Mucosa of rectum (tissue), 2 donors: ENCODE data around the gene FAM53A.

Experiments
- H3K27ac ChIP-seq, 2 donors: one replicate each; pipeline ENCODE4 v1.7.0; 2013; ENCODE audit warnings: inconsistent platforms in 2 of 2, low read depth in 2 of 2, low read length in 2 of 2
- H3K27me3 ChIP-seq, 2 donors: one replicate each; pipeline ENCODE4 v1.7.0; 2013; ENCODE audit warnings: low read length in 2 of 2; ENCODE audit not compliant: control insufficient read depth in 2 of 2, insufficient read depth in 2 of 2
- H3K36me3 ChIP-seq, 2 donors: one replicate each; pipeline ENCODE4 v1.7.0; 2013; ENCODE audit warnings: low read length in 2 of 2; ENCODE audit not compliant: control insufficient read depth in 2 of 2, insufficient read depth in 2 of 2
- H3K4me1 ChIP-seq, 2 donors: one replicate each; pipeline ENCODE4 v1.7.0; 2013; ENCODE audit warnings: low read length in 2 of 2, mild to moderate bottlenecking in 1 of 2; ENCODE audit not compliant: control insufficient read depth in 2 of 2, insufficient read depth in 2 of 2
- H3K4me3 ChIP-seq, 2 donors: one replicate each; pipeline ENCODE4 v1.7.0; 2013; ENCODE audit warnings: low read length in 2 of 2
- H3K9ac ChIP-seq, 2 donors: one replicate each; pipeline ENCODE4 v1.7.0; 2013; ENCODE audit warnings: low read length in 2 of 2, low read depth in 1 of 2, mild to moderate bottlenecking in 1 of 2
- H3K9me3 ChIP-seq, 2 donors: one replicate each; pipeline ENCODE4 v1.7.0; 2013; ENCODE audit warnings: low read length in 2 of 2; ENCODE audit not compliant: control insufficient read depth in 2 of 2
- donor health status: healthy.
- donor health status: Normal muscosa, but diverticular disease.

Gene FAM53A, protein sequence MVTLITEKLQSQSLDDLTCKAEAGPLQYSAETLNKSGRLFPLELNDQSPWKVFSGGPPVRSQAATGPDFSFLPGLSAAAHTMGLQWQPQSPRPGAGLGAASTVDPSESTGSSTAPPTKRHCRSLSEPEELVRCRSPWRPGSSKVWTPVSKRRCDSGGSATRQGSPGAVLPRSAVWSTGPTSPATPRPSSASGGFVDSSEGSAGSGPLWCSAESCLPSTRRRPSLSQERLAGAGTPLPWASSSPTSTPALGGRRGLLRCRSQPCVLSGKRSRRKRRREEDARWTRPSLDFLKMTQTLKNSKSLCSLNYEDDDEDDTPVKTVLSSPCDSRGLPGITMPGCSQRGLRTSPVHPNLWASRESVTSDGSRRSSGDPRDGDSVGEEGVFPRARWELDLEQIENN

DNA sequence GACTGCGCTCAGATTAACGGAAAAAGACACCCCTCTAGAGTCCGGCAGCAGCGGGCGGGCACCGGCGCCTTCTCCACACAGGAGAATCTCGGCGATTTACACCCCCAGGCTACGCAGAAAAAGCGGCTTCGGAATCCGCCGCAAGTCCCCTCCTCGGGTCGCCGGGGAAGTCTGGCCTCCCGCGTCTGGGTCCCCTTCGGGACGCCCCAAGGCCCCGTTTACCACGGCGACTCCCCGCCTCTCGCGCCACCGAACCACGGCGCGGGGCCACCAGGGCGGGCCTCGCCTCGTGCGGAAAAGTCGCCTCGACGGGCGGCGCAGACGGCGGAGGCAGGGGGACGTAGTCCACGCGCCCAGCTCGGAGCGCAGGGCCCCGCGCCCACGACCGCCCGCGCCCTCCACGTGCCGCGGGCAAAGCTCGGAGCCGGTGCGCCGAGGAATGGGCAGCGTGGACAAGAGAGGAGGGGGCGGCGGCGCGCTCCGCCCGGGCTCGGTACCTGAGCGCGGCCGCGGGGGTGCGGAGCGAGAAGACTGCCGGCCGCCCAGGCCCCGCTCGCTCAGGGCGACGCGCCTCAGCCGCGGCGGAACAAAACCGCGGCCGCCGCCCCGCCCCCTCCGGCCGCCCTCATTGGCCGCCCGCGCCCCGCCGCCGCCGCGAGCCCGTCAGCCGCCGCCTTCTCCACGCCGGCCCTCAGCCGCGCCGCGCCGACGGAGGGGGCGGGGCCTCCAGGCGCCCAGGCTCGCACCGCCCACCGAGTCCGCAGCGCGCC lies at the start of gene FAM53A:
TSS of gene FAM53A (minus strand) at position 578 of the 770 bp plus-strand sequence. CDS start 15,572 bp downstream, outside the sequence.
- Histone ChIP-seq H3K27ac (peak within 1 kb of the TSS; percentile 56 to 63), H3K36me3 (no peaks in the 10 kb centered on the region), H3K9me3 (no peaks in the 10 kb centered on the region), H3K4me3 (peak within 1 kb of the TSS; percentile 70 to 71), H3K27me3 (no peaks in the 10 kb centered on the region), H3K9ac (peak within 1 kb of the TSS; percentile 63 to 79), H3K4me1 (peaks cover 7 to 12% of the 10 kb centered on the region in 2 donors)

DNA sequence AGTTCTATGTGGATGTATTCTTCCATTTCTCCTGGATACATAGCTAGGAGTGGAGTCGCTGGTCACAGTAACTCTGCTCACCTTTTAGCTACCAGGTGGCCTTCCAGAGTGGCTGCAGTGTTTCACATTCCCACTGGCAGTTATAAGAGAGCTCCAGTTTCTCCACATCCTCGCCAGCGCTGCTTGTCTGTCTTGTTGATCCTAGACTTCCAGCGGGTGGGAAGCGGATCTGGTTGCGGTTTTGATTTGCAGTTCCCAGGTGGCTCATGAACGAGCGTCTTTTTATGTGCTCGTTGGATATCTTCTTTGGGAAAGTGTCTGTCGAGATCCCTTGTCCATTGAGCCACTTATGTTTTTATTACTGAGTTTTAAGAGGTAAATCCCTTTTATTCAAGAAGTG lies 48.8 kb upstream of the FAM53A start:
- Histone ChIP-seq H3K27me3 (no peaks in the 10 kb centered on the region), H3K4me3 (no peak overlapping the region), H3K9ac (no peak overlapping the region), H3K27ac (no peak overlapping the region), H3K9me3 (peaks cover 0 to under 1% of the 10 kb centered on the region in 2 donors), H3K4me1 (peaks cover 0 to 1% of the 10 kb centered on the region in 2 donors), H3K36me3 (peaks cover 16 to 34% of the 10 kb centered on the region in 2 donors)

DNA sequence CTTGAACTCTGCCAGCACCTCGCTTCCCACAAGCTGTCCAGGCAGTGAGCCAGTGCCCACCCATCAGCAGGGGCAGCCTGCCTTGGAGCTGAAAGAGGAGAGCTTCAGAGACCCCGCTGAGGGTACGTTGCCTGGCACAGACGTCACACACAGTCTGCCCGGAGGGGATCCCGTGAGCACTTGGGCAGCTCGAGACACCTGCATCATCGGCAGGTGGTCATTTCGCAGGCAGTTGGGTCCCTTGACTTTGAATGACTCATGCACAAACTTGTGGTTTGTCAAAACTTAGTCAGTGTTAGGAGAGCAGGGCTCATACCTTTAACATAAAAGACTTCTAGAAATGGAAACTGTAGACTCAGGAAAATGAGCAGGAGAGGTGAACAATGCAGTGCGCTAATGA lies 47.1 kb upstream of the FAM53A start:
- H3K9ac ChIP-seq = no peak overlapping the region
- no peak overlapping the region for H3K4me3 ChIP-seq
- peaks cover 6 to 23% of the 10 kb centered on the region in 2 donors for H3K36me3 ChIP-seq
- H3K4me1 ChIP-seq = peaks cover 2 to 7% of the 10 kb centered on the region in 2 donors
- no peaks in the 10 kb centered on the region for H3K9me3 ChIP-seq
- no peak overlapping the region for H3K27ac ChIP-seq
- no peaks in the 10 kb centered on the region for H3K27me3 ChIP-seq

DNA sequence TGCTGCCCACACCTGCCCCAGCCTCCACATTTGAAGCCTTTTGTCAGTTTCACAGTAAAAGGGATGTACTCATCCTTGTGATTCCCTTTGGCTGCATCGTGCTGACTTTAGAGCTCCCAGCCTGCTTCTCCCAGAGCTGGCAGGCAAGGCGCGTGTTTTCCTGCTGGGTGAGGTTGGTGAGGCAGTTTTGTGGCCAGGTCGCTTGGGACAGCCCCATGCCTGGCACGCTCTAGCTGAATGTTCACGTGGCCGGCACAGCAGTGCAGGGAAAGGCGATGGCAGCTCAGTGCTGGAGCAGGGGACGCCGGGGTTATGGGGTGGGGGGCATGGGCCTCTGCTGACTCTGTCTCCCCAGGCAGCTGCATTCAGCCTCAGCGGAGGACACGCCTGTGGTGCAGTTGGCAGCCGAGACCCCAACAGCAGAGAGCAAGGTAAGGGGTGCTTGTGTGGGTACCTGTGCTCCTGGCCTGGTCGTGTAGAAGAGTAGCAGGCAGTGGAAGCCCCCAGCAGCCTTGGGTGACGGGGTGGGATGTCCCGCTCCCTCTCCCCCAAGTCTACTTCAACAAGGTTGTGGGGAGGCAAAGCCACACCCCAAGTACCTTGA lies 46.5 kb upstream of the FAM53A start:
- Histone ChIP-seq H3K27ac (no peak overlapping the region), H3K36me3 (peaks cover 6 to 22% of the 10 kb centered on the region in 2 donors), H3K4me3 (no peak overlapping the region), H3K4me1 (peaks cover 6 to 7% of the 10 kb centered on the region in 2 donors), H3K9ac (no peak overlapping the region), H3K27me3 (no peaks in the 10 kb centered on the region), H3K9me3 (no peaks in the 10 kb centered on the region)

DNA sequence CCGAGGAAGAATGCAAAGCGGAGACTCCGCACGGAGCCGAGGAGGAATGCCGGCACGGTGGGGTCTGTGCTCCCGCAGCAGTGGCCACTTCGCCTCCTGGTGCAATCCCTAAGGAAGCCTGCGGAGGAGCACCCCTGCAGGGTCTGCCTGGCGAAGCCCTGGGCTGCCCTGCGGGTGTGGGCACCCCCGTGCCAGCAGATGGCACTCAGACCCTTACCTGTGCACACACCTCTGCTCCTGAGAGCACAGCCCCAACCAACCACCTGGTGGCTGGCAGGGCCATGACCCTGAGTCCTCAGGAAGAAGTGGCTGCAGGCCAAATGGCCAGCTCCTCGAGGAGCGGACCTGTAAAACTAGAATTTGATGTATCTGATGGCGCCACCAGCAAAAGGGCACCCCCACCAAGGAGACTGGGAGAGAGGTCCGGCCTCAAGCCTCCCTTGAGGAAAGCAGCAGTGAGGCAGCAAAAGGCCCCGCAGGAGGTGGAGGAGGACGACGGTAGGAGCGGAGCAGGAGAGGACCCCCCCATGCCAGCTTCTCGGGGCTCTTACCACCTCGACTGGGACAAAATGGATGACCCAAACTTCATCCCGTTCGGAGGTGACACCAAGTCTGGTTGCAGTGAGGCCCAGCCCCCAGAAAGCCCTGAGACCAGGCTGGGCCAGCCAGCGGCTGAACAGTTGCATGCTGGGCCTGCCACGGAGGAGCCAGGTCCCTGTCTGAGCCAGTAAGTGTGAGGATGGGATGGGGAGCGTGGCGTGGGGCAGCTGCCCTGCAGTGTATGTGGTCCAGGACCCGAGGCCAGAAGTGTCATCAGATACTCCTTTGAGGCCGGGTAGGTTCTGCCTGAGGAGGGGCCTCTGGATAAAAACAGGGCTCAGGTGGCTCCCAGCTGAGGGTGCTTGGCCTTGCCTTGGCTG lies 44.2 kb upstream of the FAM53A start:
- no peak overlapping the region for H3K4me3 ChIP-seq
- no peak overlapping the region for H3K9ac ChIP-seq

DNA sequence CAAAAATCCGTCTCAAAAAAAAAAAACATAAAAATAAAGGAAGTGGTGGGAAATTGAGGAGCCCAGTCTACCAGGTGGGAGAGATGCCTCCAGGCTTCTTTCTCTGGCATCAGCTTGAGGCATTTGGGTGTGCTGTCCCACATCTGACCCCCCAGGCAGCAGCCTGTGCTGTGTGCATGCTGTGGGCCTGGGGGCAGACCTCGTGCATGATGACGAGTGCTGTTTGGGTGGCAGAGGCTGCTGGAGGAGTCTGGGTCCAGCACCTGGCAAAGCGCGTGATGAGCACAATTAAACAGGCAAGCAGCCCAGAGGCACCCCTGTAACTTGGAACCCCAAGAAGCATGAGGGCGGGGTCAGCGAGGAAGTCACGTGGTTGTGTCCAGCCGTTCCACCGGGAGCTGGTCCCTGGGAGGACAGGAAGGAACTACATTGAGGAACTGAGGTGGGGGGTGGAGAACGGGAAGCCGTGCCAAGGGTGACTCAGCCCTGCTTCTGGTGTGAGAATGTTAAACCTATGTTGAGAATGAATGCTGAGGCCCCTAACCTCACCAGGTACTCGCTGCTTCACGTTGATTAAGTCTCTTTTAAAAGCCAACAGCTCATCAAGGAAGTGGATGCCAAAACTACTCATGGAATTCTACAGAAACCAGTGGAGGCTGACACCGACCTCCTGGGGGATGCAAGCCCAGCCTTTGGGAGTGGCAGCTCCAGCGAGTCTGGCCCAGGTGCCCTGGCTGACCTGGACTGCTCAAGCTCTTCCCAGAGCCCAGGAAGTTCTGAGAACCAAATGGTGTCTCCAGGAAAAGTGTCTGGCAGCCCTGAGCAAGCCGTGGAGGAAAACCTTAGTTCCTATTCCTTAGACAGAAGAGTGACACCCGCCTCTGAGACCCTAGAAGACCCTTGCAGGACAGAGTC lies 43.3 kb upstream of the FAM53A start:
- Histone ChIP-seq H3K9me3 (no peaks in the 10 kb centered on the region), H3K27me3 (no peaks in the 10 kb centered on the region), H3K27ac (no peak overlapping the region), H3K4me3 (no peak overlapping the region), H3K9ac (no peak overlapping the region), H3K4me1 (peaks cover 8 to 14% of the 10 kb centered on the region in 2 donors), H3K36me3 (peaks cover 4 to 16% of the 10 kb centered on the region in 2 donors)

More for the DNA sequence above, 44.2 kb upstream of the FAM53A start:
- Histone ChIP-seq H3K9me3 (no peaks in the 10 kb centered on the region), H3K27ac (no peak overlapping the region), H3K27me3 (no peaks in the 10 kb centered on the region), H3K4me1 (peaks cover 6 to 7% of the 10 kb centered on the region in 2 donors), H3K36me3 (peaks cover 6 to 22% of the 10 kb centered on the region in 2 donors)

DNA sequence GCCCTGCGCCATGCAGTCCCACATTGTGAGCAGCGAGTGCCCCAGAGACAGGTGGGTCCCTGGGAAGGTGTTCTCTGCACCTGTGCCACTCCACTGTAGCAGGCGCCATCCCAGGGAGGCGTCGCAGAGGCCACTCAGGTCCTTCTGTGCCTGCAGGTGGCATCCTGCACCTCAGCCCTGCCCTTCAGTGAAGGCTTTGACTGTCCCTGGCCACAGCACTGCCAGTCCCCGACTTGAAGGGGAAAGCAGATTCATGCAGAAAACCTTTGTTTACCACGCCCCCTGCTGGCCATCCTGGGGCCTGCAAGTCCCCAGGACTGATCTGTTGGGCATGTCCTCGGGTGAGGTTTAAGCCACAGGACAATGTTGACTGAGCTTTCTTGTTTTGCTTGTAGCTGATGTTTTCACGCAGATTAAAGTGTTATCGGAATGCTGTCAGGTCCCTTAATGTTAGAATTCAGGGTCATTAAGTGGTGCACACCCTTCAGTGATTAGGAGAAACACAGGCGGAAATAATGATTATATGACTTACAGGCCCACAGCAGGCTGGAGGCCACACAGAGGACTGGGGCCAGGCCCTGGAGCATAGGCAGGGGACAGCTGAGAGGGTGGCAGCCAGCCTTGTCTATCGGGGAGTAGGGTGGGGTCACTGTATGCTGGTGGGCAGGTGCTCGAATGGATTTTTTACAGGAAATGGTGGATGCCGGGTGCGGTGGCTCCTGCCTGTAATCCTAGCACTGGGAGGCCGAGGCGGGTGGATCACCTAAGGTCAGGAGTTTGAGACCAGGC lies 42.2 kb upstream of the FAM53A start:
- Histone ChIP-seq H3K4me3 (peak overlapping the region in 1 of 2 donors; percentile 20), H3K9ac (no peak overlapping the region), H3K36me3 (peaks cover 4 to 13% of the 10 kb centered on the region in 2 donors), H3K9me3 (no peaks in the 10 kb centered on the region), H3K4me1 (peaks cover 16 to 22% of the 10 kb centered on the region in 2 donors), H3K27ac (peak overlapping the region in 1 of 2 donors; percentile 32), H3K27me3 (no peaks in the 10 kb centered on the region)

DNA sequence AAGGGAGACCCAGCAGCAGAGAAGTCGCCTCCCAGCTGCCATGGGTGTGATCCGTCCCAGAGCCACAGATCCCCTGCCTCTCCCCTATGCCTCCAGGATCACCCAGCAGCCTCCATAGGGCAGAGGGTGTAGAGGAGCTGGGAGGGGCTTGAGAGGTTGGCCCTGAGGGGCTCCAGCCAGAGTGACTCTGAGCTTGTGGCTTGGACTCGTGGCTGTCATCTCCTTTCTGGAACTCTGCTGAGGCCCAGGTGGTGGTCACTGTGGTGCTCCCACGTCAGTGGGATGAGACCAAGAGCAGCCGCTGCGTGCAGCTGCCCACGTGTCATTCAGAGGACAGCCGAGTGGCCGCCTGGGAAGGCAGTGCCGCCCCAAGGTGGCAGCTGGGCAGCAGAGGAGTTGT lies 41.4 kb upstream of the FAM53A start:
- Histone ChIP-seq H3K27me3 (no peaks in the 10 kb centered on the region), H3K4me1 (peaks cover 16 to 22% of the 10 kb centered on the region in 2 donors), H3K36me3 (peaks cover 0 to 7% of the 10 kb centered on the region in 2 donors), H3K4me3 (no peak overlapping the region), H3K9me3 (no peaks in the 10 kb centered on the region), H3K9ac (no peak overlapping the region), H3K27ac (no peak overlapping the region)
